ENCODE measurements around the gene UBE2U.
"Not testable (repeated sequence)": the region's sequence is repeated elsewhere in the genome, so short reads cannot be mapped to it uniquely, and the experiment has no call there.

Gene UBE2U

GRCh38 chr1:64240206-64240605, 36.8 kb downstream of the UBE2U start:
- no peak for TF ChIP-seq ZNF274 (IDR thresholded peaks at IDR 0.05; ENCODE audit: low read depth, low read length)
- no peak overlapping the region for H3K4me3 ChIP-seq (ENCODE audit: low read length)

GRCh38 chr1:64241069-64241468, 37.6 kb downstream of the UBE2U start:
- H3K4me3 ChIP-seq (ENCODE audit: low read length) = no peak overlapping the region
- TF ChIP-seq ZNF274 (IDR thresholded peaks at IDR 0.05; ENCODE audit: low read depth, low read length) = no peak

GRCh38 chr1:64242895-64243756, 39.7 kb downstream of the UBE2U start:
- TF ChIP-seq ZNF274 (IDR thresholded peaks at IDR 0.05; ENCODE audit: low read depth, low read length) = no peak
- H3K4me3 ChIP-seq (ENCODE audit: low read length) = no peak overlapping the region

- H3K4me3 ChIP-seq (ENCODE audit: low read length) = no peak overlapping the region
- no peak for TF ChIP-seq ZNF274 (IDR thresholded peaks at IDR 0.05; ENCODE audit: low read depth, low read length)
Observed at GRCh38 chr1:64243757-64244080, 40.3 kb downstream of the UBE2U start.

DNA sequence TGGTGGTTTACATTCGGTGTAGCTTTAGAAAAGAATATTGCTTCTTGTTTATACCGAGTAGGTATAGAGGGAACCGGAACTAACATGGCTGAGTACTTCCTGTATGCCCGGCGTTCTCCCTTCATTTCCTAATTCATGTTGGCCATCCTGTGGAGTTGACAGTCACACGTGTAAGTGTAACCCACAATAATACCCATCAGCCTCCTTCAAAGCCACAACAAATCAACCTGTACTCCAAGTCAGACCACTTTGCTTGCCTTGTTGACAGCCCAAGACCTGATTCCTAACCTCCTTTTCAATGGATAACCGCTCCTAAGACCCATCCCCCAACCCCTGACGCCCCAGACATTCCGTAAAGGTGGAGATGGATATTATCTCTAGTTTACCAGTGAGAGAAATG, 42.1 kb downstream of the UBE2U start:
- no peak overlapping the region; the same call in 1 of the 2 replicates for H3K4me3 ChIP-seq (ENCODE audit: low read length)
- TF ChIP-seq ZNF274 (IDR thresholded peaks at IDR 0.05; ENCODE audit: low read depth, low read length) = no peak

DNA sequence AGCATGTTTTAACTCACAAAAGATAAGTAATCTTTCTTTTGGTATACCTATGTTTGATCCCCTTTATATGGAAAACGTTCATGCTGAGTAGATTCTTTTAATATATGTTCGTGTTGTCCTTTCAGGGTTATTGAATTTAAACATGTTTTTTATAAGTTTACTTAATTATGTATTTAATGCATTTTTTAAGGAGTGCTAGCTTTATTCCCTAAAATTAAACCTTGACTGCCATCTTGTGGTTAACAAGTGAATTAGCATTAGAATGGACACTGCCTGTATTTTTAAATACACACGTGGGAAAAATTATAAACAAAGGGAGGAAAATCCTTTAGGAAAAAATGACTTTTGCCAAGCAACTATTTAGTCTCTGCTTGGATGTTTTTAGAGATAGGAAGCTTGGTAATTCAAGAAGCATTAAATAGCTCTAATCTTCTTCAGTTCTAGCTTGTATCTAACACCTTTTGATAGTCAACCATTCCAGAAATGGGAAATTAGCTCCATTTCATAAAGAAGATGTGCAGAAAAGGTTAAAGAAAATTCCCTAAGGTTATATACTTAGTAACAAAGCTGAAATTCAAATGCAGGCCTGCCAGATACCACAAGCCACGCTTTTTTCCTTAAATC, 43.0 kb downstream of the UBE2U start:
- H3K4me3 ChIP-seq (ENCODE audit: low read length) = no peak overlapping the region
- no peak for TF ChIP-seq ZNF274 (IDR thresholded peaks at IDR 0.05; ENCODE audit: low read depth, low read length)

GRCh38 chr1:64248065-64248464, 44.6 kb downstream of the UBE2U start:
- no peak for TF ChIP-seq ZNF274 (IDR thresholded peaks at IDR 0.05; ENCODE audit: low read depth, low read length)
- no peak overlapping the region for H3K4me3 ChIP-seq (ENCODE audit: low read length)

DNA sequence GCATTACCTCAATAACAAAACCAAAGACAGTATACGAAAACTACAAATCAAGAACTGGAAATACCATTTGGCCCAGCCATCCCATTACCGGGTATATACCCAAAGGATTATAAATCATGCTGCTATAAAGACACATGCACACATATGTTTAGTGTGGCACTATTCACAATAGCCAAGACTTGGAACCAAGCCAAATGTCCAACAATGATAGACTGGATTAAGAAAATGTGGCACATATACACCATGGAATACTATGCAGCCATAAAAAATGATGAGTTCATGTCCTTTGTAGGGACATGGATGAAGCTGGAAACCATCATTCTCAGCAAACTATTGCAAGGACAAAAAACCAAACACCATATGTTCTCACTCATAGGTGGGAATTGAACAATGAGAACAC, 47.0 kb downstream of the UBE2U start:
- not testable (repeated sequence) for H3K4me3 ChIP-seq (ENCODE audit: low read length)

- H3K4me3 ChIP-seq (ENCODE audit: low read length) = no peak overlapping the region
- no peak for TF ChIP-seq ZNF274 (IDR thresholded peaks at IDR 0.05; ENCODE audit: low read depth, low read length)
Observed at GRCh38 chr1:64251971-64252370, 48.5 kb downstream of the UBE2U start.

DNA sequence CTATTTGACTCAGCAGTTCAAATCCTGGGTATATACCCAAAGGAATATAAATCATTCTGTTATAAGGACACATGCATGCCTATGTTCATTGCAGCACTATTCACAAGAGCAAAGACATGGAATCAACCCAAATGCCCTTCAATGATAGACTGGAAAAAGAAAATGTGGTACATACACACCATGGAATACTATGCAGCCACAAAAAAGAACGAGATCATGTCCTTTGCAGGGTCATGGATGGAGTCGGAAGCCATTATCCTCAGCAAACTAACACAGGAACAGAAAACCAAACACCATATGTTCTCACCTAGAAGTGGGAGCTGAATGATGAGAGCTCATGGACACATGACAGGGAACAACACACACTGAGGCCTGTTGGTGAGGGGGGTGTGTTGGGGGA, 53.8 kb downstream of the UBE2U start:
- not testable (repeated sequence) for H3K4me3 ChIP-seq (ENCODE audit: low read length)

DNA sequence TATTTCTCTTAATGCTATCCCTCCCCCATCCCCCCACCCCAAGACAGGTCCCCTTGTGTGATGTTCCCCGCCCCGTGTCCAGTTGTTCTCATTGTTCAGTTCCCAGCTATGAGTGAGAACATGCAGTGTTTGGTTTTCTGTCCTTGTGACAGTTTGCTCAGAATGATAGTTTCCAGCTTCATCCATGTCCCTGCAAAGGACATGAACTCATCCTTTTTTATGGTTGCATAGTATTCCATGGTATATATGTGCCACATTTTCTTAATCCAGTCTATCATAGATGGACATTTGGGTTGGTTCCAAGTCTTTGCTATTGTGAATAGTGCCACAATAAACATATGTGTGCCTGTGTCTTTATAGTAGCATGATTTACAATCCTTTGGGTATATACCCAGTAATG, 55.0 kb downstream of the UBE2U start:
- H3K4me3 ChIP-seq (ENCODE audit: low read length) = not testable (repeated sequence)

DNA sequence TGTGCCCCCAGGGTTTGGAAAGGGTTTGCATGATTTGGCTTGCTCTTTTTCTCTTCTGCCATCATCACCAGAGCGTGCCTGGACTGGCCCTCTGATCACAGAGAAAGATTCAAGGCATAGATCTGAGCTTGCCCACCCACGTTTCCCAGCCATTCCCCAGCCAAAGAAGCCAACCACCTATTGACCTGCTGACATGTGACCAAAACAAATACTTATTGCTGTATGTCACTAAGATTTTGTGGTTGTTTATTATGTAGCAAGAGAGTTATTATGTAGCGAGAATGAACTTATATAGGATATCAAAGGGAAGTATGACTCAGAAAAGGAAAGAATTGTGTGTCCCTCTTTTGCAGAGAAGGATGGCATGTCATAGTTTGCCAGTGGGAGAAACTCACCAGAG, 59.9 kb downstream of the UBE2U start:
- no peak for TF ChIP-seq ZNF274 (IDR thresholded peaks at IDR 0.05; ENCODE audit: low read depth, low read length)
- H3K4me3 ChIP-seq (ENCODE audit: low read length) = no peak overlapping the region

- no peak for TF ChIP-seq ZNF274 (IDR thresholded peaks at IDR 0.05; ENCODE audit: low read depth, low read length)
- no peak overlapping the region for H3K4me3 ChIP-seq (ENCODE audit: low read length)
Observed at GRCh38 chr1:64263856-64264255, 60.4 kb downstream of the UBE2U start.

DNA sequence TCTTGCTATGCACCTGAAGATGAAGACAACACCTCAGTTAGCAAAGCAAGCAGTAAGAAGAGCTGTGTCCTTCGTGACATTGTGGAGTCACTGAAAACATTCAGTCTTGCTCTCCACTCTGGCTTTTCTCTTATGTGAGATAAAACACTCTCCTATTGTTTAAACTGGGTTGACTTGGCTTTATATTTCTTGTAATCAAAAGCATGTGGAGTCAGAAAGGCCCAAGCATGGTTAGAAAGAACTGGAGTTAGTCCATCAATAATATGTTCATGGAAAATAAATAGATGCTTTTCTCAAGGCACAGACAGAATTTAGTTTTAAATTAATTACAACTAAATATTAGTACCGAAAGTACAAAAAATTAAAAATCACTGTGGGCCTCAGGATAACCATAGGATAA, 61.7 kb downstream of the UBE2U start:
- TF ChIP-seq ZNF274 (IDR thresholded peaks at IDR 0.05; ENCODE audit: low read depth, low read length) = no peak
- no peak overlapping the region for H3K4me3 ChIP-seq (ENCODE audit: low read length)

DNA sequence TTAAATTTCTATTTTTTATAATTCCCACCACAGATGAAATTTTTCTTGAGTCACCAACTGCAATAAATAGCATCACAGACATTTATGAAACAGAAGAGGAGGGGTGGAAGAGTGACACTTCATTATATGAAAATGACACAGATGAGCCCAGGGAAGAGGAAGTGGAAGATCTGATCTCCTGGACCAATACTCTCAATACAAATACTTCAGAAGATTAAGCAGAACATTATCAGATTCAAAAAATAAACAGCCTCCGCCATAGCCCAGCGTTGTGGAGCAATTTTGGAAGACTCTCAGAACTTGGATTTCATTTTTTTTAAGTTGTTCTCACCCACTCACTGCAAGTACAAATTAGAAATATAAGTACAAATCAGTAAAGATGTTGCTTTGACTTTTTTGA, 63.6 kb downstream of the UBE2U start:
- H3K4me3 ChIP-seq (ENCODE audit: low read length) = no peak overlapping the region
- TF ChIP-seq ZNF274 (IDR thresholded peaks at IDR 0.05; ENCODE audit: low read depth, low read length) = no peak

All from GM08714 (cell line).